Naive thymus-derived CD4-positive, alpha-beta T cell (primary cell): ENCODE data around the gene CRYGN. TPM values are rescaled to one million over a fixed set of nuclear protein-coding genes. Genes with fewer than 3 reads are reported as not detected.

ENCODE experiments used
- ATAC-seq: fragments of 150-1000 bp; cut with Tn5 transposase; 2 replicates; pipeline ENCODE4 v1.10.0; 2021; ENCODE audit warnings: mild to moderate bottlenecking, moderate library complexity
- CTCF ChIA-PET: fragments of 350-600 bp; sonication (Branson Sonifier 250); formaldehyde crosslinking; loops from one replicate; lab custom pipeline; 2021; ENCODE audit warnings: antibody characterized with exemption; lab: Charles Lee
- POLR2A ChIA-PET: fragments of 350-600 bp; sonication (Branson Sonifier 250); formaldehyde crosslinking; loops from one replicate; lab custom pipeline; 2021; ENCODE audit warnings: antibody characterized with exemption, inconsistent platforms; lab: Charles Lee
- DNase-seq, 9 donors: peaks; one replicate each; pipeline versions ENCODE4 v3.0.0 to v3.0.0-alpha.2; 2020 to 2022; ENCODE audit warnings: mixed read lengths in 1 of 9
- H3K27ac ChIP-seq: one replicate; pipeline ENCODE4 v1.7.0; 2013; ENCODE audit warnings: mild to moderate bottlenecking, low read depth, low read length, moderate library complexity
- H3K27me3 ChIP-seq, 2 donors: one replicate each; pipeline ENCODE4 v1.7.0; 2013; ENCODE audit warnings: low read length in 2 of 2, mild to moderate bottlenecking in 2 of 2, moderate library complexity in 2 of 2; ENCODE audit not compliant: control insufficient read depth in 2 of 2, insufficient read depth in 2 of 2
- H3K36me3 ChIP-seq, 3 experiments: 1 replicate in 2 of 3; 2 replicates in 1 of 3; pipeline ENCODE4 v1.7.0; 2013; ENCODE audit warnings: low read length in 3 of 3, mild to moderate bottlenecking in 3 of 3, moderate library complexity in 1 of 3; ENCODE audit not compliant: insufficient read depth in 3 of 3, control insufficient read depth in 2 of 3
- H3K4me1 ChIP-seq, 2 donors: one replicate each; pipeline ENCODE4 v1.7.0; 2013; ENCODE audit warnings: low read length in 2 of 2, mild to moderate bottlenecking in 2 of 2, moderate library complexity in 1 of 2; ENCODE audit not compliant: control insufficient read depth in 2 of 2, insufficient read depth in 2 of 2
- H3K4me3 ChIP-seq: 2 replicates; pipeline ENCODE4 v1.7.0; 2013; ENCODE audit warnings: mild to moderate bottlenecking, low read length
- H3K9me3 ChIP-seq, 3 experiments: 1 replicate in 2 of 3; 2 replicates in 1 of 3; pipeline ENCODE4 v1.7.0; 2013; ENCODE audit warnings: low read length in 3 of 3; ENCODE audit not compliant: control insufficient read depth in 2 of 3
- H3K27ac Mint-ChIP-seq, 9 donors: one replicate each; pipeline ENCODE4 v1.8.0; 2020 to 2022; ENCODE audit warnings: mixed read lengths in 9 of 9, mild to moderate bottlenecking in 8 of 9, moderate library complexity in 5 of 9, inconsistent platforms in 2 of 9
- H3K27me3 Mint-ChIP-seq, 5 donors: one replicate each; pipeline ENCODE4 v1.8.0; 2021 to 2022; ENCODE audit warnings: mixed read lengths in 5 of 5, mild to moderate bottlenecking in 1 of 5
- H3K36me3 Mint-ChIP-seq, 5 donors: one replicate each; pipeline ENCODE4 v1.8.0; 2020 to 2022; ENCODE audit warnings: mixed read lengths in 5 of 5, mild to moderate bottlenecking in 3 of 5, inconsistent platforms in 1 of 5
- H3K4me1 Mint-ChIP-seq, 7 donors: one replicate each; pipeline ENCODE4 v1.8.0; 2020 to 2022; ENCODE audit warnings: mixed read lengths in 7 of 7, mild to moderate bottlenecking in 3 of 7, inconsistent platforms in 1 of 7
- H3K4me3 Mint-ChIP-seq, 10 donors: one replicate each; pipeline ENCODE4 v1.8.0; 2020 to 2022; ENCODE audit warnings: mild to moderate bottlenecking in 10 of 10, mixed read lengths in 10 of 10, moderate library complexity in 6 of 10, inconsistent platforms in 2 of 10
- H3K9me3 Mint-ChIP-seq, 11 donors: one replicate each; pipeline ENCODE4 v1.8.0; 2020 to 2022; ENCODE audit warnings: mixed read lengths in 11 of 11, mild to moderate bottlenecking in 4 of 11, inconsistent platforms in 1 of 11, moderate library complexity in 1 of 11
- intact Hi-C, 2 donors: fragments of 100-400 bp; cut with micrococcal nuclease; formaldehyde crosslinking; loops; one replicate each; pipeline ENCODE4 v1.15.1; 2023
- polyA plus RNA-seq, 2 donors: library from polyadenylated mRNA; unstranded; fragments of 300-500 nt; fragmentation: Illumina TruSeq; gene quantifications; one replicate each; pipeline ENCODE4 v1.2.3, GENCODE V29; 2021
- total RNA-seq, 6 experiments: library from RNA in 5 of 6; stranded (reverse) in 5 of 6; gene quantifications; 1 replicate in 5 of 6; 2 replicates in 1 of 6; pipeline ENCODE4 v1.2.3 and lab custom pipeline; 2021 to 2026

CRYGN gene
- total and polyA plus RNA-seq, 7 experiments from 2014 or later, result 0.33 to 1.1 (median 0.48) TPM; not detected in 2

GRCh38 chr7:151392002-151392401 is 47.9 kb downstream of the CRYGN start:
- intact Hi-C loops, result no loop called here
- Histone ChIP-seq H3K4me1 (no peaks in the 10 kb centered on the region), H3K27ac (no peak overlapping the region), H3K9me3 (no peaks in the 10 kb centered on the region), H3K36me3 (no peaks in the 10 kb centered on the region), H3K4me3 (no peak overlapping the region), H3K27me3 (no peaks in the 10 kb centered on the region)
- Mint-ChIP-seq H3K4me3 (no peak overlapping the region), H3K27ac (no peak overlapping the region), H3K4me1 (peaks cover 0 to 10% (median 6%) of the 10 kb centered on the region in 7 donors), H3K27me3 (peaks cover 0 to 8% (median 4%) of the 10 kb centered on the region in 5 donors), H3K9me3 (peaks cover 0 to under 1% (median 0%) of the 10 kb centered on the region in 11 donors), H3K36me3 (no peaks in the 10 kb centered on the region)
- no peak for ATAC-seq
- no peak for DNase-seq
- ChIA-PET CTCF (no interaction called here), POLR2A (interaction anchor here (1.1 kb wide), 1 partner anchor 10 kb away, joined by 3 read pairs; no protein-coding TSS in a partner anchor)

GRCh38 chr7:151391358-151391730 is 48.6 kb downstream of the CRYGN start:
- POLR2A ChIA-PET, result no interaction called here
- intact Hi-C loops, result no loop called here

GRCh38 chr7:151390598-151391357 is 49.2 kb downstream of the CRYGN start:
- Mint-ChIP-seq H3K4me1 (peaks cover 0 to 10% (median 6%) of the 10 kb centered on the region in 7 donors), H3K27me3 (peaks cover 0 to 8% (median 4%) of the 10 kb centered on the region in 5 donors), H3K9me3 (no peaks in the 10 kb centered on the region), H3K36me3 (no peaks in the 10 kb centered on the region), H3K4me3 (peak overlapping the region in 2 of 10 donors; percentile 4 to 65), H3K27ac (no peak overlapping the region)
- H3K4me1 ChIP-seq, result no peaks in the 10 kb centered on the region
- no peaks in the 10 kb centered on the region for H3K36me3 ChIP-seq
- no peak overlapping the region for H3K27ac ChIP-seq
- H3K9me3 ChIP-seq, result no peaks in the 10 kb centered on the region
- DNase-seq, result no peak
- ChIA-PET CTCF (no interaction called here), POLR2A (no interaction called here)
- no peak for ATAC-seq
- no peaks in the 10 kb centered on the region for H3K27me3 ChIP-seq
- no peak overlapping the region for H3K4me3 ChIP-seq
- intact Hi-C loops, result no loop called here

More at GRCh38 chr7:151391358-151391730, 48.6 kb downstream of the CRYGN start:
- Mint-ChIP-seq H3K36me3 (no peaks in the 10 kb centered on the region), H3K27ac (no peak overlapping the region), H3K4me1 (peaks cover 0 to 10% (median 6%) of the 10 kb centered on the region in 7 donors), H3K4me3 (no peak overlapping the region), H3K27me3 (peaks cover 0 to 8% (median 4%) of the 10 kb centered on the region in 5 donors), H3K9me3 (no peaks in the 10 kb centered on the region)
- Histone ChIP-seq H3K9me3 (no peaks in the 10 kb centered on the region), H3K4me1 (no peaks in the 10 kb centered on the region), H3K4me3 (no peak overlapping the region), H3K27ac (no peak overlapping the region), H3K36me3 (no peaks in the 10 kb centered on the region), H3K27me3 (no peaks in the 10 kb centered on the region)
- CTCF ChIA-PET, result no interaction called here
- DNase-seq, result no peak
- ATAC-seq, result no peak

GRCh38 chr7:151389768-151390597 is 50.0 kb downstream of the CRYGN start:
- Histone ChIP-seq H3K27ac (no peak overlapping the region), H3K27me3 (no peaks in the 10 kb centered on the region), H3K4me3 (no peak overlapping the region), H3K36me3 (no peaks in the 10 kb centered on the region), H3K4me1 (no peaks in the 10 kb centered on the region), H3K9me3 (no peaks in the 10 kb centered on the region)
- Mint-ChIP-seq H3K27ac (no peak overlapping the region), H3K4me3 (peak overlapping the region in 2 of 10 donors; percentile 4 to 65), H3K9me3 (no peaks in the 10 kb centered on the region), H3K27me3 (peaks cover 0 to 8% (median 4%) of the 10 kb centered on the region in 5 donors), H3K4me1 (peaks cover 0 to 10% (median 6%) of the 10 kb centered on the region in 7 donors), H3K36me3 (no peaks in the 10 kb centered on the region)
- ATAC-seq, result no peak
- ChIA-PET CTCF (no interaction called here), POLR2A (no interaction called here)
- intact Hi-C loops, result no loop called here
- no peak for DNase-seq

GRCh38 chr7:151389096-151389767 is 50.7 kb downstream of the CRYGN start:
- Histone ChIP-seq H3K27ac (no peak overlapping the region), H3K4me1 (no peaks in the 10 kb centered on the region), H3K4me3 (no peak overlapping the region), H3K9me3 (no peaks in the 10 kb centered on the region), H3K36me3 (no peaks in the 10 kb centered on the region), H3K27me3 (no peaks in the 10 kb centered on the region)
- intact Hi-C loops, result no loop called here
- peaks cover 0 to 5% (median 0%) of the 10 kb centered on the region in 5 donors for H3K36me3 Mint-ChIP-seq
- ATAC-seq (no peak), DNase-seq (no peak)
- peaks cover 0 to 10% (median 6%) of the 10 kb centered on the region in 7 donors for H3K4me1 Mint-ChIP-seq
- no peak overlapping the region for H3K27ac Mint-ChIP-seq
- H3K4me3 Mint-ChIP-seq, result no peak overlapping the region
- POLR2A ChIA-PET, result no interaction called here
- no peaks in the 10 kb centered on the region for H3K9me3 Mint-ChIP-seq
- H3K27me3 Mint-ChIP-seq, result peaks cover under 1 to 12% (median 7%) of the 10 kb centered on the region in 5 donors
- CTCF ChIA-PET, result no interaction called here

GRCh38 chr7:151388430-151388829 is 51.5 kb downstream of the CRYGN start:
- H3K4me3 Mint-ChIP-seq, result no peak overlapping the region
- H3K4me1 ChIP-seq, result no peaks in the 10 kb centered on the region
- no peak overlapping the region for H3K27ac ChIP-seq
- H3K4me3 ChIP-seq, result no peak overlapping the region
- H3K9me3 Mint-ChIP-seq, result peaks cover 0 to 2% (median 0%) of the 10 kb centered on the region in 11 donors
- ChIA-PET CTCF (no interaction called here), POLR2A (no interaction called here)
- H3K4me1 Mint-ChIP-seq, result peaks cover 0 to 10% (median 6%) of the 10 kb centered on the region in 7 donors
- peak overlapping the region in 1 of 9 donors; percentile 41 for H3K27ac Mint-ChIP-seq
- no peaks in the 10 kb centered on the region for H3K27me3 ChIP-seq
- peaks cover 0 to 7% (median 0%) of the 10 kb centered on the region in 5 donors for H3K36me3 Mint-ChIP-seq
- H3K9me3 ChIP-seq, result no peaks in the 10 kb centered on the region
- no peaks in the 10 kb centered on the region for H3K36me3 ChIP-seq
- intact Hi-C loops, result no loop called here
- DNase-seq, result no peak
- ATAC-seq, result no peak
- H3K27me3 Mint-ChIP-seq, result peaks cover 5 to 15% (median 11%) of the 10 kb centered on the region in 5 donors
